H1 (cell line): ENCODE results near the gene ZNF148. TPM values are rescaled to one million over a fixed set of nuclear protein-coding genes. Genes with fewer than 3 reads are reported as not detected.

Source experiments
- ZNF274 ChIP-seq: IDR thresholded peaks from 2 replicates; pipeline ENCODE4 v1.7.0; 2012; ENCODE audit warnings: low read length, borderline replicate concordance; ENCODE audit errors: extremely low read depth
- polyA plus RNA-seq, 7 experiments: library from polyadenylated mRNA; depleted of rRNA in 3 of 7; stranded (reverse) in 5 of 7; unstranded in 2 of 7; fragments of >200 nt in 5 of 7; fragments of 200-250 nt in 2 of 7; gene quantifications; 1 replicate in 5 of 7; 2 replicates in 1 of 7; 4 replicates in 1 of 7; pipeline versions ENCODE4 v1.2.1 to v1.2.3, GENCODE V29; 2011 to 2013; ENCODE audit warnings: missing spikeins in 2 of 7, mixed read lengths in 2 of 7
- total RNA-seq: library from RNA; stranded (reverse); fragmentation: NEBNext Ultra II Directional; extraction: Animal tissue kit (Norgen Biotek cat#: 25700); gene quantifications from 2 replicates; pipeline ENCODE4 v1.2.1, GENCODE V29; 2021
- TF ChIP-seq, protein P1 (sequence below): fragments of 300-600 bp; sonication (generic); IDR thresholded peaks from 2 replicates; pipeline ENCODE4 v1.7.1; 2012; ENCODE audit warnings: low read length, moderate library complexity, mild to moderate bottlenecking, inconsistent platforms; ENCODE audit not compliant: insufficient replicate concordance

ZNF148 gene
- total and polyA plus RNA-seq, 2 of the 8 experiments (the other 6 are each of a cell fraction or from before 2014, with no cell fraction given) = 3.7 to 22.6 TPM

GRCh38 chr3:125200731-125201139, 174.4 kb downstream of the ZNF148 start (continued):
- TF ChIP-seq, protein P1, sequence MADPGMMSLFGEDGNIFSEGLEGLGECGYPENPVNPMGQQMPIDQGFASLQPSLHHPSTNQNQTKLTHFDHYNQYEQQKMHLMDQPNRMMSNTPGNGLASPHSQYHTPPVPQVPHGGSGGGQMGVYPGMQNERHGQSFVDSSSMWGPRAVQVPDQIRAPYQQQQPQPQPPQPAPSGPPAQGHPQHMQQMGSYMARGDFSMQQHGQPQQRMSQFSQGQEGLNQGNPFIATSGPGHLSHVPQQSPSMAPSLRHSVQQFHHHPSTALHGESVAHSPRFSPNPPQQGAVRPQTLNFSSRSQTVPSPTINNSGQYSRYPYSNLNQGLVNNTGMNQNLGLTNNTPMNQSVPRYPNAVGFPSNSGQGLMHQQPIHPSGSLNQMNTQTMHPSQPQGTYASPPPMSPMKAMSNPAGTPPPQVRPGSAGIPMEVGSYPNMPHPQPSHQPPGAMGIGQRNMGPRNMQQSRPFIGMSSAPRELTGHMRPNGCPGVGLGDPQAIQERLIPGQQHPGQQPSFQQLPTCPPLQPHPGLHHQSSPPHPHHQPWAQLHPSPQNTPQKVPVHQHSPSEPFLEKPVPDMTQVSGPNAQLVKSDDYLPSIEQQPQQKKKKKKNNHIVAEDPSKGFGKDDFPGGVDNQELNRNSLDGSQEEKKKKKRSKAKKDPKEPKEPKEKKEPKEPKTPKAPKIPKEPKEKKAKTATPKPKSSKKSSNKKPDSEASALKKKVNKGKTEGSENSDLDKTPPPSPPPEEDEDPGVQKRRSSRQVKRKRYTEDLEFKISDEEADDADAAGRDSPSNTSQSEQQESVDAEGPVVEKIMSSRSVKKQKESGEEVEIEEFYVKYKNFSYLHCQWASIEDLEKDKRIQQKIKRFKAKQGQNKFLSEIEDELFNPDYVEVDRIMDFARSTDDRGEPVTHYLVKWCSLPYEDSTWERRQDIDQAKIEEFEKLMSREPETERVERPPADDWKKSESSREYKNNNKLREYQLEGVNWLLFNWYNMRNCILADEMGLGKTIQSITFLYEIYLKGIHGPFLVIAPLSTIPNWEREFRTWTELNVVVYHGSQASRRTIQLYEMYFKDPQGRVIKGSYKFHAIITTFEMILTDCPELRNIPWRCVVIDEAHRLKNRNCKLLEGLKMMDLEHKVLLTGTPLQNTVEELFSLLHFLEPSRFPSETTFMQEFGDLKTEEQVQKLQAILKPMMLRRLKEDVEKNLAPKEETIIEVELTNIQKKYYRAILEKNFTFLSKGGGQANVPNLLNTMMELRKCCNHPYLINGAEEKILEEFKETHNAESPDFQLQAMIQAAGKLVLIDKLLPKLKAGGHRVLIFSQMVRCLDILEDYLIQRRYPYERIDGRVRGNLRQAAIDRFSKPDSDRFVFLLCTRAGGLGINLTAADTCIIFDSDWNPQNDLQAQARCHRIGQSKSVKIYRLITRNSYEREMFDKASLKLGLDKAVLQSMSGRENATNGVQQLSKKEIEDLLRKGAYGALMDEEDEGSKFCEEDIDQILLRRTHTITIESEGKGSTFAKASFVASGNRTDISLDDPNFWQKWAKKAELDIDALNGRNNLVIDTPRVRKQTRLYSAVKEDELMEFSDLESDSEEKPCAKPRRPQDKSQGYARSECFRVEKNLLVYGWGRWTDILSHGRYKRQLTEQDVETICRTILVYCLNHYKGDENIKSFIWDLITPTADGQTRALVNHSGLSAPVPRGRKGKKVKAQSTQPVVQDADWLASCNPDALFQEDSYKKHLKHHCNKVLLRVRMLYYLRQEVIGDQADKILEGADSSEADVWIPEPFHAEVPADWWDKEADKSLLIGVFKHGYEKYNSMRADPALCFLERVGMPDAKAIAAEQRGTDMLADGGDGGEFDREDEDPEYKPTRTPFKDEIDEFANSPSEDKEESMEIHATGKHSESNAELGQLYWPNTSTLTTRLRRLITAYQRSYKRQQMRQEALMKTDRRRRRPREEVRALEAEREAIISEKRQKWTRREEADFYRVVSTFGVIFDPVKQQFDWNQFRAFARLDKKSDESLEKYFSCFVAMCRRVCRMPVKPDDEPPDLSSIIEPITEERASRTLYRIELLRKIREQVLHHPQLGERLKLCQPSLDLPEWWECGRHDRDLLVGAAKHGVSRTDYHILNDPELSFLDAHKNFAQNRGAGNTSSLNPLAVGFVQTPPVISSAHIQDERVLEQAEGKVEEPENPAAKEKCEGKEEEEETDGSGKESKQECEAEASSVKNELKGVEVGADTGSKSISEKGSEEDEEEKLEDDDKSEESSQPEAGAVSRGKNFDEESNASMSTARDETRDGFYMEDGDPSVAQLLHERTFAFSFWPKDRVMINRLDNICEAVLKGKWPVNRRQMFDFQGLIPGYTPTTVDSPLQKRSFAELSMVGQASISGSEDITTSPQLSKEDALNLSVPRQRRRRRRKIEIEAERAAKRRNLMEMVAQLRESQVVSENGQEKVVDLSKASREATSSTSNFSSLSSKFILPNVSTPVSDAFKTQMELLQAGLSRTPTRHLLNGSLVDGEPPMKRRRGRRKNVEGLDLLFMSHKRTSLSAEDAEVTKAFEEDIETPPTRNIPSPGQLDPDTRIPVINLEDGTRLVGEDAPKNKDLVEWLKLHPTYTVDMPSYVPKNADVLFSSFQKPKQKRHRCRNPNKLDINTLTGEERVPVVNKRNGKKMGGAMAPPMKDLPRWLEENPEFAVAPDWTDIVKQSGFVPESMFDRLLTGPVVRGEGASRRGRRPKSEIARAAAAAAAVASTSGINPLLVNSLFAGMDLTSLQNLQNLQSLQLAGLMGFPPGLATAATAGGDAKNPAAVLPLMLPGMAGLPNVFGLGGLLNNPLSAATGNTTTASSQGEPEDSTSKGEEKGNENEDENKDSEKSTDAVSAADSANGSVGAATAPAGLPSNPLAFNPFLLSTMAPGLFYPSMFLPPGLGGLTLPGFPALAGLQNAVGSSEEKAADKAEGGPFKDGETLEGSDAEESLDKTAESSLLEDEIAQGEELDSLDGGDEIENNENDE = no peak
- TF ChIP-seq ZNF274 = no peak
